Left ventricle myocardium inferior (tissue), 1 donor: Measurements from ENCODE around the gene BRD7. TPM values are rescaled to one million over a fixed set of nuclear protein-coding genes. Genes with fewer than 3 reads are reported as not detected.

Experiments
- DNase-seq: peaks from one replicate; pipeline ENCODE4 v3.0.0-alpha.2; 2020
- H3K27ac ChIP-seq: fragments of 200-600 bp; replicated peaks from 2 replicates; pipeline ENCODE4 v1.8.0; 2021
- H3K27me3 ChIP-seq: fragments of 200-600 bp; 2 replicates; pipeline ENCODE4 v1.8.0; 2021; ENCODE audit warnings: low read depth
- H3K36me3 ChIP-seq: fragments of 200-600 bp; 2 replicates; pipeline ENCODE4 v1.8.0; 2021
- H3K4me1 ChIP-seq: fragments of 200-600 bp; 2 replicates; pipeline ENCODE4 v1.8.0; 2021
- H3K4me3 ChIP-seq: fragments of 200-600 bp; 2 replicates; pipeline ENCODE4 v1.8.0; 2021; ENCODE audit warnings: mild to moderate bottlenecking, moderate library complexity
- H3K9me3 ChIP-seq: fragments of 200-600 bp; replicated peaks from 2 replicates; pipeline ENCODE4 v1.8.0; 2021
- intact Hi-C: fragments of 100-400 bp; cut with micrococcal nuclease; formaldehyde crosslinking; loops from one replicate; pipeline ENCODE4 v1.11.0; 2022
- total RNA-seq: library from RNA; stranded (reverse); fragmentation: NEBNext Ultra II Directional; extraction: Animal tissue kit (Norgen Biotek cat#: 25700); gene quantifications from one replicate; pipeline ENCODE4 v1.2.1, GENCODE V29; 2021
- TF ChIP-seq, protein P1 (sequence below): fragments of 200-600 bp; IDR thresholded peaks from 2 replicates; pipeline ENCODE4 v1.8.0; 2021; ENCODE audit warnings: antibody characterized with exemption, mild to moderate bottlenecking, borderline replicate concordance
- donor health status: DM: no; HTN: yes; CAD: no; lungs with severe emphysema.

Gene BRD7
- total RNA-seq, 1 donor from 2014 or later, result 52.3 TPM

GRCh38 chr16:50400312-50400966, 31.7 kb upstream of the BRD7 start:
- Histone ChIP-seq H3K27me3 (peaks cover 8% of the 10 kb centered on the region), H3K36me3 (no peaks in the 10 kb centered on the region), H3K9me3 (no peaks in the 10 kb centered on the region), H3K4me1 (no peaks in the 10 kb centered on the region), H3K4me3 (no peak overlapping the region), H3K27ac (no peak overlapping the region)
- TF ChIP-seq, protein P1, sequence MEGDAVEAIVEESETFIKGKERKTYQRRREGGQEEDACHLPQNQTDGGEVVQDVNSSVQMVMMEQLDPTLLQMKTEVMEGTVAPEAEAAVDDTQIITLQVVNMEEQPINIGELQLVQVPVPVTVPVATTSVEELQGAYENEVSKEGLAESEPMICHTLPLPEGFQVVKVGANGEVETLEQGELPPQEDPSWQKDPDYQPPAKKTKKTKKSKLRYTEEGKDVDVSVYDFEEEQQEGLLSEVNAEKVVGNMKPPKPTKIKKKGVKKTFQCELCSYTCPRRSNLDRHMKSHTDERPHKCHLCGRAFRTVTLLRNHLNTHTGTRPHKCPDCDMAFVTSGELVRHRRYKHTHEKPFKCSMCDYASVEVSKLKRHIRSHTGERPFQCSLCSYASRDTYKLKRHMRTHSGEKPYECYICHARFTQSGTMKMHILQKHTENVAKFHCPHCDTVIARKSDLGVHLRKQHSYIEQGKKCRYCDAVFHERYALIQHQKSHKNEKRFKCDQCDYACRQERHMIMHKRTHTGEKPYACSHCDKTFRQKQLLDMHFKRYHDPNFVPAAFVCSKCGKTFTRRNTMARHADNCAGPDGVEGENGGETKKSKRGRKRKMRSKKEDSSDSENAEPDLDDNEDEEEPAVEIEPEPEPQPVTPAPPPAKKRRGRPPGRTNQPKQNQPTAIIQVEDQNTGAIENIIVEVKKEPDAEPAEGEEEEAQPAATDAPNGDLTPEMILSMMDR, result no peak
- DNase-seq, result no peak
- intact Hi-C loops, result no loop called here

DNA sequence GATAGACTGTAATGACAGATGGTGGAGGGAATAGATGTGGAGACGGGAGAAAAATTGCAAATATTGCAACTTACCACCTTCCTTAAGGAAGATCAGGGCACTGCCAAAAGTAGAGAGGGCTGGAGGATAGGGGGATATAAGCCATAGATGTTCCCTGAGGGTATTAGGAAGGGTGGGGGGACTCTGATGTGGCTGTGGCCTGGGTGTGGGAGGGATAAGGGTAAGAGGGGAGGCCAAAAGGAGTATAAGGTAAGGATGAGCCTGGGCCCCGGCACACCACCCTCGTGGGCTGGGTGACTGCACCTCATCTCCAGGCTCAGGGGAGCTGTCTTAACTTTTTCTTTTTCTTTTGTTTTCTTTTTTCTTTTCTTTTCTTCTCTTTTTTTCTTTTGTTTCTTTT, 30.6 kb upstream of the BRD7 start:
- H3K27me3 ChIP-seq, result peaks cover 8% of the 10 kb centered on the region

DNA sequence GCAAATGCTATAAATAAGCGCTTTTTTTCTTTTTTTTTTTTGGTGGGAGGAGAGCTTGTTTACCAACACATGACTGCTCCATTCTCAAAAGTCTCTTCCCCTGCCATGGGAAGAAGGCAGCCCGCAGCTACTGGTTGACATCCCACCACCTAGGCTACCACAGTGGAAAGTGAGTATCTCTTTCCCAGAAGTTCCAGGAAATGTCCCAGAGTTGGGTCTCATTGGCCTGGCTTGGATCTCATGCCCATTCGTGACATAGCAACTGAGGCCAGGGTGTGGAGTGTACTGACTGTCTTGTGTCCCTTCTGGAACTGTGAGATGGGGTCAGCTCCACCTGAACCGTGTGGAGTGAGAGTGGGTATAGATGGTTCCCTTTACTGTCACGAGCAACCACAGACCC, 29.5 kb upstream of the BRD7 start:
- TF ChIP-seq, protein P1, result no peak
- Histone ChIP-seq H3K4me1 (no peaks in the 10 kb centered on the region), H3K9me3 (no peaks in the 10 kb centered on the region), H3K36me3 (no peaks in the 10 kb centered on the region), H3K27me3 (peaks cover 11% of the 10 kb centered on the region), H3K4me3 (no peak overlapping the region), H3K27ac (no peak overlapping the region)
- no peak for DNase-seq
- intact Hi-C loops, result no loop called here

More for the DNA sequence above, 30.6 kb upstream of the BRD7 start:
- intact Hi-C loops, result no loop called here
- no peak for DNase-seq
- H3K4me3 ChIP-seq, result no peak overlapping the region
- H3K27ac ChIP-seq, result no peak overlapping the region
- H3K36me3 ChIP-seq, result no peaks in the 10 kb centered on the region
- TF ChIP-seq, protein P1, result no peak
- H3K9me3 ChIP-seq, result no peaks in the 10 kb centered on the region
- H3K4me1 ChIP-seq, result no peaks in the 10 kb centered on the region

DNA sequence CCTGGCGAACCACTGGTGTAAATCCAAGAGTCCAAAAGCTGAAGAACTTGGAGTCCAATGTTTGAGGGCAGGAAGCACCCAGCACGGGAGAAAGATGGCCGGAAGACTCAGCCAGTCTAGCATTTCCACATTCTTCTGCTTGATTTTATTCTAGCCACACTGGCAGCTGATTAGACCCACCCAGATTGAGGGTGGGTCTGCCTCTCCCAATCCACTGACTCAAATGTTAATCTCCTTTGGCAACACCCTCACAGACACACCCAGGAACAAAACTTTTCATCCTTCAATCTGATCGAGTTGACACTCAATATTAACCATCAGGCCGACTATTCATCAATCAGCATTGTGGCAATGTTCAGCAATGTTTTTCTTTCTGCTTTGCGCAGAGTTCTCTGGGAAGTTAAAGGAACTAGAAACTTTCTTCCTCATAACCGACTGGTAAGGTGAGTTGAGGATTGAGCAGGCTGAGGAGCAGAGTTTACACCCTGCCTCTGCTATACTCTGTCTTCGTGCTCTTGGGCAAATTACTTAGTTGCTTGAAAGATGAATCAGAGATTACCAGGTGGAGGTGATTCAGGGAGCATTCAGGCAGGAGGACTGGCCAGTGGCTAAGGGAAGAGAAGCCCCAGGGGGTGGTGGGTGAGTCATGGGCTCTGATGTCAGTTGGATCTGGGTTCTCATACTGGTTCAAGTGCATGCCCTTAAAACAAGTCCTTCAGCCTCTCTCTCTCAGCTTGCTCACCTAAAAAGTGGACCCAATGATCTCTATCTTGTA, 28.2 kb upstream of the BRD7 start:
- intact Hi-C loops, result no loop called here
- Histone ChIP-seq H3K4me3 (no peak overlapping the region), H3K27me3 (peaks cover 22% of the 10 kb centered on the region), H3K9me3 (no peaks in the 10 kb centered on the region), H3K4me1 (no peaks in the 10 kb centered on the region), H3K36me3 (no peaks in the 10 kb centered on the region), H3K27ac (no peak overlapping the region)
- TF ChIP-seq, protein P1, result no peak
- DNase-seq, result no peak

DNA sequence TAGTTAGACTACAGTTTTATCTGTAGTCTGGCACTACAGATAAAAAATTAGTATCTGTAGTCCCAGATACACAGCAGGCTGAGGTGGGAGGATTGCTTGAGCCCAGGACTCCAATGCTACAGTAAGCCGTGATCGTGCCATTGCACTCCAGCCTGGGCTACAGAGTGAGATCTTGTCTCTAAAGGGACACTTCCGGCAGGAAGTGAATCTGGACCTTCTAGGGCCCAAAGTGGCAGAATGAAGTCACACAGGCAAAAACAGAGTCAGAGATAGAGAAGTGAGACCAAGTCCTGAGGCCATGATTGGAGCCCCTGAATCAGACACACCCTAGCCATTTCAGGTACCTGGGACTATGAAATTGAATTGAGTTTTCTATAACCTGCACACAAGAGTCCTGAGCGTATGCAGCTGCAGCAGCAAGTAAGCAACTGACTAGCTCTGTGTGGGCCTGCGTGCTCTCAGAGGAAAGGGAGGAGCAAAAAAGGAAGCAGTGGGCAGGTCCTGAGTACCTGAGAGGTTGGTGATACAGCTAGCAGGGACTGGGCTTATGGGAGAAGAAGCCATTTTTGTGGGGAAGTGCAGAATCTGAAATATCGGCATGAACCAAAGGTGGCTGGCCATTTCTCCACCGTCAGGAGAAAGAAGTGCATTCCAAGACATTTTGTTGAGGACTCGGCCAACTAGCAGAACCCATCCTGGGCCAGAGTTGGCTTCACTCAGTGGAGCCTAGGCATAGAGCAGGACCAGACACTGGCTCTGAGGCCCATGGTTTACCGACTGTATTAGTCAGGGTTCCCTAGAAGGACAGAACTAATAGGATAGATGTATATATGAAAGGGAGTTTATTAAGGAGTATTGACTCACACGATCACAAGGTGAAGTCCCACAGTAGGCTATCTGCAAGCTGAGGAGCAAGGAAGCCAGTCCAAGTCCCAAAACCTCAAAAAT, 27.2 kb upstream of the BRD7 start:
- no peak for DNase-seq
- TF ChIP-seq, protein P1, result no peak
- Histone ChIP-seq H3K4me1 (no peaks in the 10 kb centered on the region), H3K27me3 (peaks cover 31% of the 10 kb centered on the region), H3K36me3 (no peaks in the 10 kb centered on the region), H3K4me3 (no peak overlapping the region), H3K9me3 (no peaks in the 10 kb centered on the region), H3K27ac (no peak overlapping the region)
- intact Hi-C loops, result no loop called here
